GM12878 (cell line): ENCODE data around the gene SOCS1. TPM values are rescaled to one million over a fixed set of nuclear protein-coding genes. Genes with fewer than 3 reads are reported as not detected.

Experiments used
- ATAC-seq: fragments of 200-7000 bp; cut with Tn5 transposase; 3 replicates; pipeline ENCODE4 v1.9.1; 2020; ENCODE audit warnings: mild to moderate bottlenecking, moderate library complexity
- BruUV-seq: library from RNA; stranded (reverse); fragments of 400-500 nt; replicated peaks from 2 replicates; lab custom pipeline; 2021; lab: Mats Ljungman, UMichigan
- CTCF ChIA-PET: fragments of 300-600 bp; sonication (Branson Sonifier 250); formaldehyde crosslinking; extraction: SDS; loops from one replicate; lab custom pipeline; 2021; ENCODE audit warnings: inconsistent platforms; lab: Yijun Ruan, JAX
- POLR2A ChIA-PET: fragments of 350-600 bp; formaldehyde crosslinking; extraction: SDS; loops from one replicate; lab custom pipeline; 2021; ENCODE audit warnings: inconsistent platforms; lab: Charles Lee
- RAD21 ChIA-PET: fragments of 300-600 bp; sonication (Branson Sonifier 250); formaldehyde crosslinking; loops from one replicate; lab custom pipeline; 2023; ENCODE audit warnings: antibody characterized with exemption; ENCODE audit not compliant: unreplicated experiment; lab: Charles Lee
- SMC1A ChIA-PET: fragments of 300-600 bp; sonication (Branson Sonifier 250); formaldehyde crosslinking; loops from one replicate; lab custom pipeline; 2023; ENCODE audit not compliant: unreplicated experiment, uncharacterized antibody; lab: Charles Lee
- DNase-seq: peaks from one replicate; pipeline ENCODE4 v3.0.0-alpha.2; 2011; ENCODE audit warnings: low read depth, low spot score
- FAIRE-seq: peaks from 3 replicates; lab custom pipeline; 2011; peaks lifted over from hg19 to GRCh38; lab: Jason Lieb, UNC
- H2AFZ ChIP-seq: 2 replicates; pipeline ENCODE4 v1.6.0; 2011; ENCODE audit warnings: low read depth, low read length, control low read depth; ENCODE audit not compliant: control insufficient read depth
- H3K27ac ChIP-seq: 2 replicates; pipeline ENCODE4 v1.5.1; 2011; ENCODE audit warnings: control low read depth; ENCODE audit not compliant: control insufficient read depth, insufficient read depth
- H3K27me3 ChIP-seq, 2 experiments: replicated peaks in 1 of 2; 2 replicates each; pipeline versions ENCODE4 v1.6.0 to v1.6.1; 2011; ENCODE audit warnings: low read length in 1 of 2; ENCODE audit not compliant: control insufficient read depth in 2 of 2, insufficient read depth in 2 of 2
- H3K36me3 ChIP-seq, 2 experiments: 2 replicates each; pipeline ENCODE4 v1.5.1; 2011; ENCODE audit warnings: low read length in 1 of 2; ENCODE audit not compliant: control insufficient read depth in 2 of 2, insufficient read depth in 2 of 2
- H3K4me1 ChIP-seq: 2 replicates; pipeline ENCODE4 v1.6.1; 2011; ENCODE audit warnings: mild to moderate bottlenecking, low read length, moderate library complexity, mixed read lengths; ENCODE audit not compliant: control insufficient read depth, insufficient read depth
- H3K4me2 ChIP-seq: 2 replicates; pipeline ENCODE4 v1.6.0; 2011; ENCODE audit warnings: control low read depth; ENCODE audit not compliant: control insufficient read depth, insufficient read depth
- H3K4me3 ChIP-seq: fragments of 200-600 bp; sonication (generic); 2 replicates; pipeline ENCODE4 v1.5.1; 2016
- H3K79me2 ChIP-seq: 2 replicates; pipeline ENCODE4 v1.6.0; 2011; ENCODE audit warnings: low read length; ENCODE audit not compliant: control insufficient read depth, insufficient read depth
- H3K9ac ChIP-seq: 2 replicates; pipeline ENCODE4 v1.8.0; 2011; ENCODE audit warnings: low read length, control low read depth, mixed read lengths; ENCODE audit not compliant: control insufficient read depth, insufficient read depth
- H3K9me3 ChIP-seq: replicated peaks from 3 replicates; pipeline ENCODE4 v1.5.1; 2011; ENCODE audit warnings: mild to moderate bottlenecking, low read length; ENCODE audit not compliant: control insufficient read depth, insufficient read depth
- H4K20me1 ChIP-seq: 2 replicates; pipeline ENCODE4 v1.6.0; 2011; ENCODE audit not compliant: control insufficient read depth, insufficient read depth
- ATF7 ChIP-seq: fragments of 450-650 bp; IDR thresholded peaks from 2 replicates; pipeline ENCODE4 v1.6.1; 2016; ENCODE audit warnings: low read depth, mild to moderate bottlenecking
- EGR1 ChIP-seq, 2 experiments: IDR thresholded peaks; 1 replicate in 1 of 2; 2 replicates in 1 of 2; pipeline ENCODE4 v1.6.1; 2011 to 2012; ENCODE audit warnings: low read depth in 2 of 2, low read length in 2 of 2, borderline replicate concordance in 1 of 2, mild to moderate bottlenecking in 1 of 2, moderate library complexity in 1 of 2
- IKZF1 ChIP-seq: fragments of 450-650 bp; conservative IDR thresholded peaks from 2 replicates; pipeline ENCODE4 v1.6.1; 2017; ENCODE audit warnings: antibody characterized with exemption, mild to moderate bottlenecking
- PAX5 ChIP-seq: IDR thresholded peaks from 2 replicates; pipeline ENCODE4 v1.6.1; 2011; ENCODE audit warnings: low read depth, low read length, borderline replicate concordance
- TCF7 ChIP-seq: IDR thresholded peaks from 2 replicates; pipeline ENCODE4 v1.6.1; 2014; ENCODE audit warnings: antibody characterized with exemption, borderline replicate concordance
- WGBS: methylation state at CpG from one replicate; pipeline ENCODE4 v1.1.6; 2016; ENCODE audit warnings: low lambda C conversion rate; ENCODE audit not compliant: insufficient replicate concordance, insufficient coverage; ENCODE audit errors: missing lambda C conversion rate; 5-methylcytosine and 5-hydroxymethylcytosine counted together
- in situ Hi-C: fragments of 300-500 bp; cut with MboI; formaldehyde crosslinking; loops from 9 replicates; pipeline ENCODE4 v1.14.3; 2018; ENCODE audit warnings: mixed read lengths
- intact Hi-C: fragments of 100-400 bp; cut with micrococcal nuclease; formaldehyde crosslinking; loops from one replicate; pipeline ENCODE4 v1.14.2; 2022; ENCODE audit not compliant: unreplicated experiment
- polyA plus RNA-seq, 11 experiments: library from polyadenylated mRNA; depleted of rRNA in 4 of 11; unstranded in 6 of 11; stranded (reverse) in 5 of 11; fragments of >200 nt; fragmentation: Nextera tagmentation in 4 of 11; fragmentation: Illumina TruSeq in 1 of 11; extraction: Ambion mirVana in 4 of 11; extraction: Trizol in 1 of 11; gene quantifications; 1 replicate in 1 of 11; 2 replicates in 10 of 11; pipeline versions ENCODE4 v1.2.1 to v1.2.3, GENCODE V29; 2011 to 2016; ENCODE audit warnings: inconsistent platforms in 2 of 11, missing spikeins in 2 of 11, low read depth in 1 of 11
- total RNA-seq, 4 experiments: library from RNA; depleted of rRNA in 3 of 4; stranded (reverse); fragments of >200 nt in 3 of 4; fragmentation: Illumina TruSeq in 1 of 4; extraction: Trizol in 1 of 4; gene quantifications; 2 replicates each; pipeline versions ENCODE4 v1.2.1 to v1.2.3, GENCODE V29; 2013 to 2021
- TF ChIP-seq, protein P1 (sequence below): IDR thresholded peaks from 2 replicates; pipeline ENCODE4 v1.6.1; 2012; ENCODE audit warnings: low read depth, low read length, improper control_type of control experiment

Gene SOCS1
- total and polyA plus RNA-seq, 10 of the 15 experiments (the other 5 are each of a cell fraction or from before 2014, with no cell fraction given), result 0.42 to 39.8 (median 11.2) TPM

- no peaks in the 10 kb centered on the region for H3K79me2 ChIP-seq
- DNase-seq, result no peak
- peaks cover 13% of the 10 kb centered on the region for H3K9me3 ChIP-seq
- no TSS peak for BruUV-seq
- ChIA-PET SMC1A (interaction anchor here (0.8 to 1.7 kb wide), 6 partner anchors 10 to 141 kb away, joined by 3 to 4 read pairs (median 3); no protein-coding TSS in a partner anchor), RAD21 (interaction anchor here (0.8 to 1.5 kb wide), 3 partner anchors 10 to 40 kb away, joined by 3 to 4 read pairs (median 3); no protein-coding TSS in a partner anchor), POLR2A (interaction anchor here (1.0 to 1.3 kb wide), 5 partner anchors 9 to 228 kb away, joined by 3 to 6 read pairs (median 4); partner anchors contain the start of gene SOCS1), CTCF (interaction anchor here (0.7 to 1.0 kb wide), 4 partner anchors 17 to 145 kb away, joined by 3 to 4 read pairs (median 3); no protein-coding TSS in a partner anchor)
- WGBS, result 76% methylated on average over 16 of the region's 16 CpGs
- intact Hi-C loops, result no loop called here
- peaks cover 42% of the 10 kb centered on the region for H3K4me1 ChIP-seq
- H2AFZ ChIP-seq, result no peak overlapping the region
- no peaks in the 10 kb centered on the region for H4K20me1 ChIP-seq
- in situ Hi-C loops, result no loop called here
- no peak overlapping the region for H3K4me2 ChIP-seq
- no peak overlapping the region for H3K27ac ChIP-seq
- no peak overlapping the region for H3K4me3 ChIP-seq
- FAIRE-seq, result no peak
- H3K27me3 ChIP-seq, result no peaks in the 10 kb centered on the region
- no peak for ATAC-seq
- TF ChIP-seq PAX5, result no peak
- TF ChIP-seq TCF7, result no peak
- no peak for TF ChIP-seq EGR1 (IDR thresholded peaks at IDR 0.05; ENCODE audit: borderline replicate concordance in 1 of 2, low read depth in 2 of 2, low read length in 2 of 2)
- TF ChIP-seq IKZF1, result no peak
- TF ChIP-seq, protein P1, sequence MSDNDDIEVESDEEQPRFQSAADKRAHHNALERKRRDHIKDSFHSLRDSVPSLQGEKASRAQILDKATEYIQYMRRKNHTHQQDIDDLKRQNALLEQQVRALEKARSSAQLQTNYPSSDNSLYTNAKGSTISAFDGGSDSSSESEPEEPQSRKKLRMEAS, result no peak
- TF ChIP-seq ATF7, result peak; percentile 76
- no peaks in the 10 kb centered on the region for H3K36me3 ChIP-seq
- H3K9ac ChIP-seq, result no peak overlapping the region
Observed at GRCh38 chr16:11211061-11211976, 44.7 kb downstream of the SOCS1 start.
